RCC 7860 (cell line): ENCODE measurements around the gene IFT122.
"Not testable (repeated sequence)": the region's sequence is repeated elsewhere in the genome, so short reads cannot be mapped to it uniquely, and the experiment has no call there.

Experiments
- DNase-seq: peaks from one replicate; pipeline ENCODE4 v3.0.0-alpha.2; 2015; ENCODE audit warnings: low spot score
- FAIRE-seq: peaks from 2 replicates; lab custom pipeline; 2012; peaks lifted over from hg19 to GRCh38; lab: Jason Lieb, UNC

IFT122 gene

DNA sequence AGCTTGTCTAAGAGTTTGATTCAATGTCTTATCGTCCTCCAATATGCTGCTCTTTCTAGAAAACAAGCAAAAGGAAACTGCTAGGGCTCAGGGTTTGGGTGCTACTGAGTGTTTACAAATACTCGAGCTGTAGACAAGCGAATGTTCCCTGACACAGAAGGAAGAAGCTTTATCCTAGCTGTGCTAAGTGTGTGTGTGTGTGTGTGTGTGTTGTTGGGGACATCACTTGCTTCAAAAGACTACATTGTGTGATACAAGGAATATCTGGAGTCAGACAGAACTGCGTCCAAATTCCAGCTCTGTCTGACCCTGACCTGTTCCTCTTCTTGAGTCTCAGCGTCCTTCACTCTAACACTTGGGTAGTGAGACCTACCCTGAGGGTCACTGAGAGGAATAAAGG is 54.5 kb downstream of the IFT122 start:
- not testable (repeated sequence) for DNase-seq, FAIRE-seq

DNA sequence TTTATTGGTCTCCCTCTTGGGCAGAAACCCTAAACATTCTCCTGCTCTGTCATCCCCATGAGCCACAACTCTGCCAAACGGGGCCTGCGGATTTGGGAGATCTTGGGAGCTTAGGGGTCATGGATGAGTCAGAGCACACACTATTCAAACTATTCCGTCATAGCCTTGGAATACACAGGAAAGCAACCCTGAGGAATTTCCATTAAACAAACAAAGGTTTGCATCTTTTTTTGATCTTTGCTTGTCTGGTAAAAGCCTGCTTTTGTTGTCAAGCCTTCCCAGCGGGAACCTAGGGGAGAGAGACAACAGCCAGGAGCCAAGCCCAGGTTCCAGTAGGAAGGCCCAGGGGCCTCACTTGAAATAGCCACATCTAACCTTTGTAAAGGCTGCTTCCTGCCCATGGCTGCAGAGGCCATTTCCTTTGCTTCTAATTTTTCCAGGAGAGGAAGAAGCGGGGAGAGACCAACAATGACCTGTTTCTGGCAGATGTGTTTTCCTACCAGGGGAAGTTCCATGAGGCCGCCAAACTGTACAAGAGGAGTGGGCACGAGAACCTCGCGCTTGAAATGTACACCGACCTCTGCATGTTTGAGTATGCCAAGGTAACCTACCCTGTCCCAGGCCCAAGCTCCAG is 55.1 kb downstream of the IFT122 start:
- FAIRE-seq, DNase-seq: not testable (repeated sequence)

DNA sequence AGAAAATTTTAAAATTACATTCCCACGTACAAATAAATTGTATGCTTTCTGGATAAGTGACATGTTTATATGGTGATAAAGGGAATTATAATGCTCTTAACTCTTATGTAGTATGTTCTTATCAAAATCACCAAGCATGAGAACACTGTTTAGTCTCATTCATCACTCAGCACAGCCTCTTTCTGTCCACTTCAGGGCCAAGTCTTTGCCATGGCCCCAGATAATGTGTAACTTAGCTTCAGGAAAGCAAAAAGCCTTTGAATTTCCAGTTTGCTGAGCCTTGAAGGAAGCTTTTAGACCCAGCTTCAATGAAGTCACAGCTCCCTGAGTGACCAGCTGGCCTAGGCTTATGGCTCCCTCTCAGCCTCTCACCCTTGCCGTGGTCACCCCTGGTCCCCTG is 57.9 kb downstream of the IFT122 start:
- not testable (repeated sequence) for FAIRE-seq, DNase-seq

DNA sequence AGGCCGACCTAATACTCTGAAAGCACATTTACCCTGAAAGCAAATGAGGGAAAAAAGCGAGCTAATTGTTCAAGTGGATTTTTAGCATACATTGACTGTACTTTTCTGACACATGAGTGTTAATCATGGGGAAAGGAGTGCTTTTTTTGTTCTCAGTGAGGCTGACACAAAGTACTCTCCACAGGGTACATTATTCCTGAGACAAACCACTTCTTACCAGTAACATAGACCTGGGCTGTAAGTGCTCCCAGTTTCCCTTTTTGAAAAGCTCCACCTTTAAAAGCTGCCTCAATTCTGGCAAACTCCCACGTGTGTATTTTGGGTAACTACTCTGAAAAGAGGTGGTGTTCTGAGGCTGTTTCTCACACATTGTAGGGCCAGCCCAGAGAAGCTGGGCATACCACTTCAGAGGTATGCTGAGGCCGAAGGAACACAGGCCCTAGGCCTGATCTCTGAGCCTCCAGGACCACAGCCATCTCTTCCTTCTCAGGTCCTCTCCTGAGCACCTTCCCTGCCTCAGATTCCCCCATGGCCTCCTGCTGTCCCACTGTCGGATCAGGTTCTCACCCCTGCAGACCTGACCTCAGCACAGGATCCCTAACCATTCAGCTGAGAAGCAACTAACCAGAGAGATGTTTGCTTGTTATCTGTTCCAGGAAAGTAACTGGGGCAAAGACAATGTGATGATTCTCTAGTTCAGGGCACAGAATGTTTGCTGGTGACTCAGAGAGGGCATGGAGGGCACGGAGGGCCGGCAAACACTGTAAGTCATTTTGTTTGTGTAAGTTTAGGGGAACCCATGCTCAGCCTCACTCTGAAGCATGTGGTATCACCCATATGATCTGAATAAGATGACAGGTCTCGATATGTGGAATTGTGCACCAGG is 58.8 kb downstream of the IFT122 start:
- DNase-seq, FAIRE-seq: not testable (repeated sequence)

DNA sequence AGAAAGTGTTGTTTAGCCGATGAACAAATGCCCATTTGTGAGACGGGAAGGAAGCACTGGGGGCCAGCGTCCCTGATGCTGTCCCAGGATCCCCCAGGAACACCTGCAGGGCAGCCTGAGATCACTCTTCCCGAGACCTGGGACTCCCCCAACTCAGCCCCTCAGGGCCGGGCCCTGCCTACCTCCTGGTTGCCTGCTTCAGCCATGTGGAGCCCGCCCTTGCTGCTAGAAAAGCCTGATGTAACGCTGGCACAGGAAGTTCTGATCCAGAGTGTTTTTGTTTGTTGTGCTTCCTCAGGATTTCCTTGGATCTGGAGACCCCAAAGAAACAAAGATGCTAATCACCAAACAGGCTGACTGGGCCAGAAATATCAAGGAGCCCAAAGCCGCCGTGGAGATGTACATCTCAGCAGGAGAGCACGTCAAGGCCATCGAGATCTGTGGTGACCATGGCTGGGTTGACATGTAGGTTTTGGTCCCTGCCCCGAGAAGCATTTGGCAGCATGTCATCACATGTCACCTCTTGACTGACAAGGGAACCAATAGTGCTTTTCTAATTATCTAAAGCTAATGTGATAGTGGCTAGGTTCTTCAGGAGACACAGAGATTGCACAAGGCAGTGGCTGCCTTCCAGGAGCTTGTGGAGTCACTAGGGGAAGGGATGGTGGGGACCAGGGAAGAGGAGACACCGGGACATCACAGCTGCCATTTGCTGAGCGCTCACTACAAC is 59.7 kb downstream of the IFT122 start:
- not testable (repeated sequence) for DNase-seq, FAIRE-seq

DNA sequence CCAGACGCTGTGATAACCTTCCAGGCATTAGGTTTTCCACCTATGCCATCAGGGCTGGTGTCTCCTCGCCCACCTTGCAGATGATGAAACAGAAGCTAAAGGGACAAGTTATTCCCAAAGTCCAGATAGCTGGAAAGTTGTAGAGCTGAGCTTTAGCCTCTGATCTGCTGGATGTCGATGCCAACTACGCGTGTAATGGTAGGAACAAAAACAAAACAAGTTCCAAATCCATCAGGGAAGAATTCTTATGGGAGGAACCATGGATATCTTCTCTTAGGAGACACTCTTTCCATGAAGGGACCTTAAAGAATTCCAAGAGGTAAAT is 60.3 kb downstream of the IFT122 start:
- no peak for FAIRE-seq

DNA sequence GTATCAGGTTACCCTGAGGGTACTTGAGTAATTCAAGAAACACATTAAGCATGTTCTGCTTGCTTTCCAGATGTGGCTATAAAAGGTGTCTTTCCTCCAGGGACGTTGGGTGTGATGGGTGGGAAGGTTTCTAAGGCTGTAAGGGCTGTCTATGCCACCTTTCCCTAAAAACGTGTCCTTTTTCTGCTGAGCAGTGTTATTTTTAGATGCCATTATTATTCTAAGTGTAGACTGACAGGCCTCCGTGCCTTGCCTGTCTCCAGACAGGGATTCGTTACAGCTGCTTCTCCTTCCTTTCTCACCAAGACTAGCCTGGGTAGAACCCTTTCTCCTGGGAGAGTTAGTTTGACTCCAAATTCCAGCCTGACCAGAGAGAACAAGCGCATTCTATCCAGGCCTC is 61.6 kb downstream of the IFT122 start:
- no peak for FAIRE-seq
- no peak for DNase-seq

More for the DNA sequence above, 60.3 kb downstream of the IFT122 start:
- no peak for DNase-seq

DNA sequence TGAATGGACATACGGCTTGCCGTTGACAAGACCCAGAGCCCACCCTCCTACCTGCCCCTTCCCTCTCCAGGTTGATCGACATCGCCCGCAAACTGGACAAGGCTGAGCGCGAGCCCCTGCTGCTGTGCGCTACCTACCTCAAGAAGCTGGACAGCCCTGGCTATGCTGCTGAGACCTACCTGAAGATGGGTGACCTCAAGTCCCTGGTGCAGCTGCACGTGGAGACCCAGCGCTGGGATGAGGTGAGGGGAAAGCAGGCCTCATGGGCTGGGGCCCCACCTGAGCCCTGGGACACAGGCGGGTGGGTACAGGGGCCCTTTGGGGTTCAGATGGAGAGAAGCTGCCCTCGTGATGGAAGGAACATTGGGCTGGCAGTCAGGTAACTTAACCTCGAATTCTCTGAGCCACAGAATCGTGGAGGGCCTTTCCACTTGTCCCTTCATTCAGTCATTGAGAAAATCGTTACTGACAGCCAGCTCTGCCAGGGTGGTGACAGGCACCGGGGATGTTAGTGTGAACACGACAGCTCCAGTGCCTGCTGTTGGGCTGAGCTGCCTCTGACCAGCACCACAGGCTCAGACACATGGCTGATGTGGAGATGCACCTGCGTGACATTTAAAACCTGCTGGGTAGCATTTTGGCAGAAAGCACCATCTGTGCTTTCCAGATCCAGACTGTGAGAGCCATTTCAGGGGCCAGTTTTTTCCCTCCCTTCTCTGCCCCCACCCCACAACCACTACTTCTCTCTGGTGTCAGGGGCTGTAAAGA is 62.8 kb downstream of the IFT122 start:
- FAIRE-seq (no peak), DNase-seq (no peak)

DNA sequence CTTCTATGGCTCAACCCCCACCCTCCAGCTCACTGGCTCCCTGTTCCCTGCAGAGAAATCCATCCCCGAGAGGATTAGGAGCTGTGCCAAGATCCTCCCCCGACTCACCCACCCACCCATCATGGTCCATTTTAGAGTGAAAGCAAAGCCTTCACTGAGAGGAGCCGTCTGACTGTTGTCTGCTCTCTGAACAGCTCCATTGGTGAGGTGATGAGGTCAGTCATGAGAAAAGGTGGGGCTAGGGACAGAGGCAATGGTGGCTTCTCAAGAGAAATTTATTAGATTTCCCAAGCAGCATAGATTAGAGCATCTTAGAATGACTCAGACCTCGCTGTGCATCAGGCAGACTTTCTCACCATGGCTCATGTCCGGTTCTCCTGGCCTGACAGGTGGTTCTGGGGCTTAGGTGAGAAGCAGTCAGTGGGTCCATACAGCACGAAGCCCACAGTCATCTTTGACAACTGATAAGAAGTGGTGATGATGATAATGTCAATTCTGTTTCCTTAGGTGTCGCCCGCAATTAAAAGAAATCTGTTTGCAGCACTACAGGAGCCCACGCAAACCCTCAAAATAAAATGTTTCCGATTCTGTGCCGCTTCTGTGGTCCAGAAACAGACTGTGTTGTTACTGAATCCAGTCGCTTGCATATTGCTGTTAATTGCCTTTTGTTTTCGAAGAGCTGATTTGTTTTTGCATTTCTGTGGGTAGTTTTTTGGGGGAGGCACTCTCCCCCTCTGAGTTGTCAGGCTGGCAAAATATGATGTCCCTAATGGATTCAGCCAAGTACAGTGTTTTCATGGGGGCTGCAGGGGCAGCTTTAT is 63.7 kb downstream of the IFT122 start:
- DNase-seq, result no peak
- FAIRE-seq, result no peak

DNA sequence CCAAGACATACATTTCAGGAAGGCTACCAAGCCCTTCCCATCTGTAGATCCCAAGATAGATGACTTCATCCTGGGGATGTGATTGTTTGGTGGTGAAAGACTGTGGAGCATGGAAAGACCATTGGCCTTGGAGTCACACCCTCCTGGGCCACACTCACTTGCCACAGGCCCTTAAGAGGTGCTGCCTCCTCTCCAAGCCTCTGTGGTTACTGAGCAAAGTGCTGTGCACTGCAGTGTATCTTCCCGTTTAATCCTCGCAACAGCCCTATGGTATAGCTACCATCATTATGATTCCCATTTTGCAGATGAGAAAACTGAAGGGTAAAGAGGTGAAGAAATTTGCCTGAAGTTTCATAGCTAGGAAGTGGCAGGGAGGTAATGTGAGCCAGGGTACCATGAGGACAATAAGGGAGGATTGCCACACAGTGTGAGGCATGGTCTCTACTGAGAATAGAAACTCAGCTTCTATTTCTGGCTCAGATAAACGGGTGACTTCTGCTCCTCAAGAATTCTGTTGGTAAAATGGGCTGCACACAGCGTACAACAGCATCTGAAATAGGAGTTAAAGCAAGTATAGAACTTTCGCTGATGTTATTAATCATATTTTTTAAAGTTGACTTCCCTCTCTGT is 64.6 kb downstream of the IFT122 start:
- DNase-seq, result no peak
- no peak for FAIRE-seq

DNA sequence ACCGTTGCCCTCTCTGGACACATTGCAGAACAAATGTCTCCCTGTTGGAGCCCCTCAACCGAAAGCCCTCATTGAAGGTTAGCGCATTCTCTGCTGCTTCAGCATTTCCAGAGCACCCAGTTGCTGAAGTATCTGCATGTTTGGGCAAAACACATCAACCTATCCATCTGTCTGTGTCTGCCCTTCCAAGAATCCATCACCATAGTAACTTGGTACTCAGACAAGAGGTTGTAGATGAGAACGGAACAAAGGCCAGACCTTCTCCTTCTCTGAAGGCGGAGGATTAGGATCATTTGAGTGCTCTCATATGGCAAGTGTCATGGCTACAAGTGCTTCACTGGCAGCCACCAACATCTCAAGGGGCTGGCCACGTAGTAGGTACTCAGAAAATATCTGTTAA is 65.3 kb downstream of the IFT122 start:
- no peak for FAIRE-seq

DNA sequence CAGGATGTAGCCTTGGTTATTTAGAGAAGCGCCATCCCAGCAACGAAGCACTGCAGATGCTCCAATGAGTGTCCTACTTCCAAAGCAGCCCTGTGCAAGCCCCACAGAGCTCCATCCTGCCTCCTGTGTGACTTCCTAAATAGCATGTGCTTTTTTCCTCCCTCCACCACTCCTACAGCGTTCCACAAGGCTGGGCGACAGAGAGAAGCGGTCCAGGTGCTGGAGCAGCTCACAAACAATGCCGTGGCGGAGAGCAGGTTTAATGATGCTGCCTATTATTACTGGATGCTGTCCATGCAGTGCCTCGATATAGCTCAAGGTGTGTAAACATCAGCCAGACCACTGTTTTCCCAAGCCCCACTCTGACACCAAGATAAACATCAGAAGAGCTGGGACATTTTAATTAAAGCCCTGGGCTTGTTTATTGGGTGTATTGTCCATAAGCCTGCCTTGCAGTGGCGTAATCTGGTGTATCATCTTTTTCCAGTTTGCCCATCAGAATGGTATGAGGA is 66.3 kb downstream of the IFT122 start:
- DNase-seq, result no peak
- FAIRE-seq, result no peak

More for the DNA sequence above, 65.3 kb downstream of the IFT122 start:
- DNase-seq, result no peak

DNA sequence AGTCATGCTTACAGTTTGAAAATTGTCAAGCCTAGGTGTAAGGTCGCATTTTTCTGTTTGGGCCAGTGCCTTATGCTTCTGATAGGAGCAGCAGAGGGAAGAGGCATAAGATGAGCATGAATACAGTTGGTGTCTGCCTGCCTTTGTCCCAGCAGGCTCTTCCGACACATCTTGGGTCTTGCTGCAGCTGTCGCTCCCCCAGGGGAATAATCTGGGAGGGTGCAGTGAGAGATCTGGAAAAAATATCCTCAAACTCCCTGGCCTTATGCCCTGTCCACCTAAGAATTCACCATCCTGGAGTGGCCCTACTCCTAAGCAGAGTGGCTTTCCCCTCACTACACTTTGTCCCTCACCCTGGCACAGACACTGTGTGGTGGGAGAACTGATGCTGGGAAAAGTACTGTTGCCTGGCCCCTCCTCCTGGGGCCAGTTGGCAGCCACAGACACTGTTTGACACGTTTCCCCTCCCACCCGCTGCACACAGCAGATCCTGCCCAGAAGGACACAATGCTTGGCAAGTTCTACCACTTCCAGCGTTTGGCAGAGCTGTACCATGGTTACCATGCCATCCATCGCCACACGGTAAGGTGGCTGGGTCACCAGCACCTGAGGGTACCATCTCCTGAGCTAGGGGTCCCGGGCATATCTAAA is 67.3 kb downstream of the IFT122 start:
- FAIRE-seq (no peak), DNase-seq (no peak)

DNA sequence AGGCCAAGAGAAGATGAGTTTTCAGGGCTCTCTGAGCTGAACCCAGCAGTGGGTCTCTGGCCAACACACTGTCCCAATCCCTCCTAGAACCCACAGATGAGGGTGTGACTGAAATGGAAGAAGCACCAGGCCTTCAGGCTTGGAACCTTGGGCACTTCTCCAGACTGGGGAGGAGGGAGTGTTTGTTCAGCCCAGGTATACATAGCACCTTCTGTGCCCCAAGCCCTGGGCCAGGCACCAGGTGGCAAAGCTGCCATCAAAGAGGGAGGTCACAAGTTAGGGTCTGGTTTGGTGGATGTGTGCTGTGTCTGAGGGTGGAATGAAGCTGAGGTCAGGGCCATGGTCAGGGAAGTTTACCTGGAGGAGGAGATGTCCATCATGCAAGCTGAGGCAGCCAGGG is 72.6 kb downstream of the IFT122 start:
- DNase-seq, result no peak

DNA sequence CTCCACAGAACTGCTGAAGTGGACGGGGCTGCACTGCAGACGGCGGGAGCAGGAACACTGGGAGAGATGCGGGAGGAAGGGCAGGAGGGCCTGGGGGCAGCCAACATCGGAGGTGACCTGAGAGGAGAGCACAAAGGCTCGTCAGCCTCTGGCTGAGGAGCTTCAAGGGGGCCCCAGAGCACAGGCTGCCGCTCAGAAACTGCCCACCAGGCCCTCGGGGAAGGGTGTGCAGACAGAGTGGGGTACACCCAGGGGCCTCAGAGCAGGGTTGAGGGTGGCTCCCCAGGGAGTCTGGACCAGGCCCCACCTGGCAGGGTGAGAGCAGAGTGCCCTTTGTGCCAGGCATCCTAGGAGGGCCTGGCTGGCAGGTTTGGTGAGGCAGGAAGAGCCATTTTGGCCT is 73.7 kb downstream of the IFT122 start:
- FAIRE-seq (no peak), DNase-seq (no peak)

More for the DNA sequence above, 72.6 kb downstream of the IFT122 start:
- FAIRE-seq, result no peak

DNA sequence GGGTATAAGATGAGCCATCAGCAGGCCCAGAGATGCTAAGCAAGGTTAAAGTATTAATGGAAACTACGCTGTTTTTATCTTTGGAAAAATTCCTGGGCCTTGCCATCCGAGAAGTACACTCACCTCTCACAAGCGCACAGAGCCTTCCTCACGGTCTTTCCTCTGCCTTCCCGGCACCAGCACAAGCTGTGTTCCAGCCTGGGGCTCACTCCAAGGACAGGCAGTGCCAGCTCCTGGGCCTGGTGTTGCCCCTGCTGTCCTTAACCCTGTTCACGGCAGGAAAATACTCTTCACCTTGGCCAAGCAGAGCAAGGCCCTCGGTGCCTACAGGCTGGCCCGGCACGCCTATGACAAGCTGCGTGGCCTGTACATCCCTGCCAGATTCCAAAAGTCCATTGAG is 74.1 kb downstream of the IFT122 start:
- FAIRE-seq, result no peak

DNA sequence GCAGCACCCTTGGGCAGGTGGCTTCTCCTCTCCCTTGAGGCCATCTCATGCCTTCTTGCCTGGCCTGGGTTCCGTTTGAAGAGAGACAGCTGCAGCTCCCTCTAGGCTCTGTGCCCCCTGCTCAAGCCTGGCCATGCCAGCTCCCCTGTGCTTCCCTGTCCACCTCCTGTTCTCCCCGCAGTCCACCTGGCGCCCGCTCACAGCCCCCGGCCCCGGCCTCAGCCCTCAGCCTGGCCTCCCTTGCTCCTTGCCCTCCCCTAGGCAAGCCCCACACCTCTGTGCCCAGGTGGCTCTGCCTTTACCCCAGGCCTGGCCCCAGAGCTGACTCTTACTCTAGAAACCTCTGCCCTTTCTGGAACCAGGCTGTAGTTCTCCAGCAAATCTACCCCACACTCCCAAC is 74.5 kb downstream of the IFT122 start:
- DNase-seq, result no peak
- FAIRE-seq, result no peak

More for the DNA sequence above, 74.1 kb downstream of the IFT122 start:
- no peak for DNase-seq

DNA sequence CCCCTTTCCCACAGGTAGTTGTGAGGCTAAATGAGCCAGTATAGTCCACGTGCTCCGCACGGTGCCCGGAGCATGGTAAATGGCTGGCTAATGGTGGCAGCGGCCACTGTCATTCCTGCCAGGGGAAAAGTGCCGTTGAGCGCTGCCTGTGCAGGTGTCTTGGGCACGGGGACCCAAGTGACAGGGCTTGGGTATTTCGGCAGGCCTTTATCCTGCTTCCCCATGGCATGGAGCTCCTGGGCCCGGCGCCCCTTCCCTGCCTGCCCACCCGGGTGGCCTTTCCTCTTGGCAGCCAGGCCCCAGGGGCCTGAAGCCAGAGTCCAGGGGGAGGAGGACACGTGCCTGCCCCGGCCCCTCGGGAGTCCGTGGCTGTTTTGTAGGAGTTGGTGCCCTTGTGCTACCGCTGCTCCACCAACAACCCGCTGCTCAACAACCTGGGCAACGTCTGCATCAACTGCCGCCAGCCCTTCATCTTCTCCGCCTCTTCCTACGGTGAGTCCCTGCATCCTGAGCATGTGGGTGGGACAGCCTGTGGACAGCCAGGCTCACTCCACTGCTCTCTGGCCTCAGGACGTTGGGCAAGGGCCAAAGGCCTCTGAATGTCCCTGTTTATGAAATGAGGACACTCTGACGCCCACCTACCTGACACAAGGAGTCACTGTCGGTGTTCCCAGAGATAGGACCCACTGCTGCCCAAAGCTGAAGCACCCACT is 75.2 kb downstream of the IFT122 start:
- FAIRE-seq, DNase-seq: not testable (repeated sequence)
